HG03571 (cell line): ENCODE data around the gene DUOXA1.

ENCODE experiments used
- ATAC-seq: cut with Tn5 transposase; IDR thresholded peaks from one replicate; pipeline ENCODE4 v1.9.1; 2021; ENCODE audit not compliant: unreplicated experiment

Gene DUOXA1

GRCh38 chr15:45133561-45133920 lies 3.9 kb upstream of the DUOXA1 start:
- no peak for ATAC-seq

GRCh38 chr15:45132844-45133560 lies 3.3 kb upstream of the DUOXA1 start:
- ATAC-seq = no peak

- ATAC-seq = no peak
Measured at GRCh38 chr15:45131510-45131909, 1.8 kb upstream of the DUOXA1 start.

- no peak for ATAC-seq
Measured at GRCh38 chr15:45130291-45131000, 767 bp upstream of the DUOXA1 start.

- ATAC-seq = no peak
Measured at GRCh38 chr15:45128971-45129639, 574 bp downstream of the DUOXA1 start.

GRCh38 chr15:45126535-45127158 lies 3.0 kb downstream of the DUOXA1 start:
- no peak for ATAC-seq

GRCh38 chr15:45123397-45123796 lies 6.3 kb downstream of the DUOXA1 start:
- ATAC-seq = no peak

GRCh38 chr15:45122719-45123118 lies 7.0 kb downstream of the DUOXA1 start:
- ATAC-seq = no peak

GRCh38 chr15:45121706-45122417 lies 7.8 kb downstream of the DUOXA1 start:
- no peak for ATAC-seq

- no peak for ATAC-seq
Measured at GRCh38 chr15:45121020-45121419, 8.7 kb downstream of the DUOXA1 start.

GRCh38 chr15:45120081-45120972 lies 9.4 kb downstream of the DUOXA1 start:
- no peak for ATAC-seq

GRCh38 chr15:45118996-45119395 lies 10.7 kb downstream of the DUOXA1 start:
- ATAC-seq = no peak

GRCh38 chr15:45118131-45118588 lies 11.5 kb downstream of the DUOXA1 start:
- peak; percentile 80 for ATAC-seq

- ATAC-seq = no peak
Measured at GRCh38 chr15:45117308-45118130, 12.2 kb downstream of the DUOXA1 start.

GRCh38 chr15:45116482-45117307 lies 13.0 kb downstream of the DUOXA1 start:
- ATAC-seq = no peak

- no peak for ATAC-seq
Measured at GRCh38 chr15:45116006-45116481, 13.6 kb downstream of the DUOXA1 start.

GRCh38 chr15:45115312-45115820 lies 14.3 kb downstream of the DUOXA1 start:
- ATAC-seq = no peak

- no peak for ATAC-seq
Measured at GRCh38 chr15:45114751-45115085, 15.0 kb downstream of the DUOXA1 start.
